Spleen (tissue), 7 donors: ENCODE results near the gene RRBP1.

ENCODE experiments used
- POLR2A ChIP-seq, 3 donors: fragments of 450-650 bp; IDR thresholded peaks; one replicate each; pipeline ENCODE4 v1.5.1; 2017; ENCODE audit warnings: antibody characterized with exemption in 3 of 3, mild to moderate bottlenecking in 1 of 3
- TF ChIP-seq, protein P1 (sequence below), 11 experiments: fragments of 200-600 bp in 7 of 11; fragments of 450-650 bp in 4 of 11; sonication (generic) in 4 of 11; IDR thresholded peaks in 8 of 11; conservative IDR thresholded peaks in 3 of 11; 1 replicate in 7 of 11; 2 replicates in 4 of 11; pipeline versions ENCODE4 v1.4.0 to v1.8.0; 2016 to 2021; ENCODE audit warnings: antibody characterized with exemption in 11 of 11, inconsistent platforms in 4 of 11, mild to moderate bottlenecking in 1 of 11
- donor health status: DM: no; HTN: no; CAD: no; lungs with moderate emphysema.
- donor health status: DM: no; HTN: no; CAD: no.
- donor health status: DM: no; HTN: no; CAD: no.

DNA sequence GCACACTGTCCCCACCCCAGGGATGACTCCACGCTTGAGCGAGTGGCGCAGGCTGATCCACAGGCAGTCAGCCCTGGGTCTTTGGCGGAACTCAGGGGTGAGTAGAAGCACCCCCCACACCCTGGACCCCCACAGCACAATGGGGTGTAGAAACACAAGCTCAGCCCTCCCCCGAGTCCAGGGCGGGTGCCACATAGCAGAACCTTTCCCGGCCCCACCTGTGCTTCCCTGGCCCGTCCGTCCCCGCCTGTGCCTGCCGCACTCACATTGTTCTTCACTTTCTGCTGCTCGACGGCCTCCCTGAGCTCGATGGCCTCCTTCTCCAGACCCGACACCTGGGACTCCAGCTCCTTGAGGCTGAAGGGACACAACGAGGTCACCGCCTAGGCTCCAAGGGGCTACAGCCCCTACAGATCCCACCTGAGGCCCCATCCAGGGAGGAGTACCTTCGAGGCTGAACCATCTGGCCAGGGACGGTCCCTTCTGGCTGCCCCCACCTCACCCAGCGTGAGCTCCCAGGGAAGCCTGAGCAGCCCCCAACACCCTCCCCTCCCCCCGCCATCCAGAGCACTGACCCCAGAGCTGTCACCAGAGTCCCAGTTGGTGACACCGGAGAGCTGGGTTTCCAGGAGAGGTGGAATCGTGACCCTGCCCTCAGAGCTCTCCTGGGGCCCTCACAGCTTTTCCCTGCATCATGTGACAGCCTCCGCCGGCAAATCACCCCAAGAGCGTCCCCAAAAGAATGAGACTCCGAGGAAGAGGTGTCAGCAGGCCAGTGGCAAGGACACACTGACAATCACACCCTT, 56.6 kb downstream of the RRBP1 start:
- TF ChIP-seq, protein P1, sequence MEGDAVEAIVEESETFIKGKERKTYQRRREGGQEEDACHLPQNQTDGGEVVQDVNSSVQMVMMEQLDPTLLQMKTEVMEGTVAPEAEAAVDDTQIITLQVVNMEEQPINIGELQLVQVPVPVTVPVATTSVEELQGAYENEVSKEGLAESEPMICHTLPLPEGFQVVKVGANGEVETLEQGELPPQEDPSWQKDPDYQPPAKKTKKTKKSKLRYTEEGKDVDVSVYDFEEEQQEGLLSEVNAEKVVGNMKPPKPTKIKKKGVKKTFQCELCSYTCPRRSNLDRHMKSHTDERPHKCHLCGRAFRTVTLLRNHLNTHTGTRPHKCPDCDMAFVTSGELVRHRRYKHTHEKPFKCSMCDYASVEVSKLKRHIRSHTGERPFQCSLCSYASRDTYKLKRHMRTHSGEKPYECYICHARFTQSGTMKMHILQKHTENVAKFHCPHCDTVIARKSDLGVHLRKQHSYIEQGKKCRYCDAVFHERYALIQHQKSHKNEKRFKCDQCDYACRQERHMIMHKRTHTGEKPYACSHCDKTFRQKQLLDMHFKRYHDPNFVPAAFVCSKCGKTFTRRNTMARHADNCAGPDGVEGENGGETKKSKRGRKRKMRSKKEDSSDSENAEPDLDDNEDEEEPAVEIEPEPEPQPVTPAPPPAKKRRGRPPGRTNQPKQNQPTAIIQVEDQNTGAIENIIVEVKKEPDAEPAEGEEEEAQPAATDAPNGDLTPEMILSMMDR (IDR thresholded peaks at IDR 0.05 in 8 of 11, conservative IDR thresholded peaks at IDR 0.05 in 3 of 11), result no peak
- no peak for TF ChIP-seq POLR2A (IDR thresholded peaks at IDR 0.05)
